ENCODE data around the gene S100PBP. TPM values are rescaled to one million over a fixed set of nuclear protein-coding genes. Genes with fewer than 3 reads are reported as not detected.

S100PBP gene
- total RNA-seq (2022; extraction: Qiagen RNA extraction): 14.0 to 15.8 TPM (median 15.3 TPM) in 5 replicates

DNA sequence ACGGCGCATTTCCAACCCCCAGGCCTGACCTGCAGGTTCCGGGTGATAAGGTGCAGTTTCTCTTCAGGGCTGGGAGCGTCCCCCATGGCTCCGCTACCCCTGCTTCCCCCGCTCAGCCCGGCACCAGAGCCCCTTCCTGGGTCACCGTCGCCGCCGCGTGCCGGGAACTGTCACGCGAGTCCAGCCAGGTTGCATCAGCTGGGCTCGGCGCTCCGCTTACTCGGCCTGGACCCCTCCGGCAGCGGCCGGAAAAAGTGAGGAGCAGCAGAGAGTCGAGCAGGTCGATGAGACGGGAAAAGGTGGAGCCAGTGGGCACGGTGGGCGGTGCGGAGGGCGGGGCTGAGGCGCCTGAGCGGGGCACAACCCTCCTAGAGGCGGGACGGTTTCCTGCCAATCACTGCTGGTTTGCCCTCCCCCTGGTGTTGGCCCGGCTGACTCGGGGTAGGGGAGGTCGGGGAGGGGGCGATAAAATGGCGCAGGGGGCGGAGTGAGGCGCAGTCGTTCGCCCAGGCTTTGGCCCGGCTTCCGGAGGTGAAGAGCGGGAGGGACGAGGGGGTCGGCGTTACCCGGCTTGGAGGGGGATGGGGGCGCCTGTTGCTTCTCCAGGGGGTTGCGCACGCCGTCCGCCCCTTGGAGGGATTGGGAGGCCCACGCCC is at the start of gene S100PBP, which contains the start of gene YARS1:
S100PBP (plus strand) TSS at position 495 of the 656 bp plus-strand sequence. CDS start 8,447 bp downstream, outside the sequence.
YARS1 (minus strand) TSS at position 200 of the 656 bp plus-strand sequence; CDS start at position 86, 114 bp downstream.

DNA sequence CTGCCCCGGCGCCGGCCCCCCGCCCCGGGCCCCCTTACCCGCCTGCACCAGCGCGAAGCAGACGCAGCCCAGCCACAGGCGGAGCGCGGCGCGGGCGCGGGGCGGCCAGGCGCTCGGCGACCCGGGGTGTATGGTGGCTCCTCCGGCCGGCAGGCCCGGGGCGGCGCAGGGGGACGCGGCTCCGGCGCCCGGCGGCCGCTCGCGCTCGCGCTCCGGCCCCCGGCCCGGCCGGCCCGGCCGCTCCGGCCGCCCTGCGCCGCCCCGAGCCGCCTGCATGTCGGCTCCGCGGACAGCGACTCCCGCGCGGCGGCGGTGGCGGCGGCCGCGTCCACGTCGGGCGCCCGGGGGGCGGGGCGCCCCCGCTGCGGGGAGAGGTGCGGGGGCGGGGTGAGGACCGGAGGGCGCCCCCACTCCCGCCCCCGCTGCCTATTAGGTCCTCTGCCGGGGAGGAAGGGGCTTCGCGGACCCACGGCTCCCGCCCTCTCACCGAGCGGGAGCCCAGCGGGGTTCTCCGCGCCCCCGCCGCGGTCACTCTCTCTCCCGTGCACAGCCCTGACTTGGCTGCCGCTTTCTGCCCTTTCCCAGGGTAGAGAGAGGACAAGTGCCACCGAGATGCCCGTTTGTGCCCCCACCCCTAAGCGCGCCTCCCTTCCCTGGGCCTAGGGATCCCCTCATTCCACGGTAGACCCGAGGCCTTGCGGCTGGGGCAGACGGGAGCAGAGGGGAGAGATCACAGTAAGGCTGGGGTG is 53.3 kb downstream of the S100PBP start, which contains the start of gene FNDC5:
FNDC5 (minus strand) TSS at position 298 of the 749 bp plus-strand sequence.

GRCh38 chr1:32886004-32886827 is 68.8 kb downstream of the S100PBP start, which contains the start of gene HPCA:
TSS of gene HPCA (plus strand) at chr1:32886491. CDS start at chr1:32888899, 2,408 bp downstream.

GRCh38 chr1:32900956-32901822 is 83.7 kb downstream of the S100PBP start, which contains the start of gene TMEM54:
TSS of gene TMEM54 (minus strand) at chr1:32901389. CDS start at chr1:32901238, 151 bp downstream.

Other genes with a start within 250 kb of the S100PBP start
- gene ZBTB8OS, start 167.1 kb upstream of the S100PBP start, total RNA-seq (2022; extraction: Qiagen RNA extraction): 29.7 to 56.0 TPM (median 37.5 TPM) in 5 replicates
- 67.8 to 98.9 TPM (median 78.6 TPM) in 5 replicates for gene RBBP4, start 166.4 kb upstream of the S100PBP start, total RNA-seq (2022; extraction: Qiagen RNA extraction)
- gene SYNC, start 114.9 kb upstream of the S100PBP start, total RNA-seq (2022; extraction: Qiagen RNA extraction): 9.1 to 14.8 TPM (median 12.4 TPM) in 5 replicates
- gene YARS1, start 295 bp upstream of the S100PBP start, total RNA-seq (2022; extraction: Qiagen RNA extraction): 63.9 to 110 TPM (median 65.3 TPM) in 5 replicates
- 0.42 to 0.77 TPM (median 0.57 TPM) in 5 replicates for gene FNDC5, start 53.3 kb downstream of the S100PBP start, total RNA-seq (2022; extraction: Qiagen RNA extraction)
- gene HPCA, start 68.8 kb downstream of the S100PBP start, total RNA-seq (2022; extraction: Qiagen RNA extraction): 0.29 to 1.0 TPM (median 0.35 TPM) in 5 replicates
- 25.8 to 47.2 TPM (median 45.0 TPM) in 5 replicates for gene TMEM54, start 83.7 kb downstream of the S100PBP start, total RNA-seq (2022; extraction: Qiagen RNA extraction)
- gene RNF19B, start 147.2 kb downstream of the S100PBP start, total RNA-seq (2022; extraction: Qiagen RNA extraction): 22.2 to 24.3 TPM (median 22.7 TPM) in 5 replicates
- 146 to 177 TPM (median 151 TPM) in 5 replicates for gene AK2, start 219.2 kb downstream of the S100PBP start, total RNA-seq (2022; extraction: Qiagen RNA extraction)

Data from A549 treated with CORT108297 at 1 μM for 4 hours (cell line).